Activated naive CD4-positive, alpha-beta T cell treated with anti-CD3 and anti-CD28 coated beads, Interleukin-2, amount 50 U/mL, for 72 hours (primary cell): ENCODE results near the gene TRIB2. TPM values are rescaled to one million over a fixed set of nuclear protein-coding genes. Genes with fewer than 3 reads are reported as not detected.
A peak's percentile ranks its signal among the peaks of the same experiment; 100 is the strongest.

ENCODE experiments used
- ATAC-seq, 2 donors: fragments of 150-1000 bp; cut with Tn5 transposase; 2 replicates each; pipeline ENCODE4 v1.10.0; 2021; ENCODE audit warnings: mild to moderate bottlenecking in 2 of 2, moderate library complexity in 2 of 2
- DNase-seq, 2 donors: peaks; one replicate each; pipeline ENCODE4 v3.0.0; 2021 to 2022; ENCODE audit warnings: low spot score in 2 of 2
- H3K27ac Mint-ChIP-seq, 2 donors: one replicate each; pipeline ENCODE4 v1.8.0; 2022; ENCODE audit warnings: mild to moderate bottlenecking in 2 of 2, mixed read lengths in 2 of 2
- H3K36me3 Mint-ChIP-seq, 2 donors: one replicate each; pipeline ENCODE4 v1.8.0; 2022; ENCODE audit warnings: mixed read lengths in 2 of 2
- H3K9me3 Mint-ChIP-seq, 2 donors: one replicate each; pipeline ENCODE4 v1.8.0; 2022; ENCODE audit warnings: mixed read lengths in 2 of 2
- total RNA-seq, 2 donors: library from RNA; stranded (reverse); gene quantifications; one replicate each; pipeline ENCODE4 v1.2.3, GENCODE V29; 2022

The TRIB2 gene
- total RNA-seq, 2 donors from 2014 or later, result 2.6 to 7.7 TPM

DNA sequence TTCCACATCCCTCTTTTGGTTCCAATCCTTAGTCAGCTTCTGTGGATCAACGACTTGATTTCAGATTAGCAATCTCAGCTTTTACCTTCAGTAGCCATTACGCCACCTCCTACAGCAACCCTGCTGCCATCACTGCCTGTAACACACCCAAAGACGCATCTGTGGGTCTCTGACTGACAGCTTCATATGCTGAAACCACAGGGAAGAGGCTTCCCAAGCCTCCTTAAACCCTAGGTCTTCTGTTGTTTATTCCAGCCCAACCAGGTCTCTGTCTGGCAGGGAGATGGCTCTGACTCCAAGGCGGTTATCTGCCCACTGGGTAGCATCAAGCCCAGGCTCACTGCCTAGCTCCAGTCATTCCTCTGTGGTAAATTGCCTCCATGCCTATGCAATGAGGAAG, 28.6 kb upstream of the TRIB2 start:
- no peak for DNase-seq
- Mint-ChIP-seq H3K27ac (no peak overlapping the region), H3K9me3 (peaks cover 5 to 22% of the 10 kb centered on the region in 2 donors), H3K36me3 (peaks cover 5 to 14% of the 10 kb centered on the region in 2 donors)
- no peak for ATAC-seq

- ATAC-seq, result no peak
- Mint-ChIP-seq H3K9me3 (peaks cover 5 to 26% of the 10 kb centered on the region in 2 donors), H3K36me3 (peaks cover 5 to 19% of the 10 kb centered on the region in 2 donors), H3K27ac (no peak overlapping the region)
- no peak for DNase-seq
These were observed 27.8 kb upstream of the TRIB2 start for GRCh38 chr2:12688893-12689292.

DNA sequence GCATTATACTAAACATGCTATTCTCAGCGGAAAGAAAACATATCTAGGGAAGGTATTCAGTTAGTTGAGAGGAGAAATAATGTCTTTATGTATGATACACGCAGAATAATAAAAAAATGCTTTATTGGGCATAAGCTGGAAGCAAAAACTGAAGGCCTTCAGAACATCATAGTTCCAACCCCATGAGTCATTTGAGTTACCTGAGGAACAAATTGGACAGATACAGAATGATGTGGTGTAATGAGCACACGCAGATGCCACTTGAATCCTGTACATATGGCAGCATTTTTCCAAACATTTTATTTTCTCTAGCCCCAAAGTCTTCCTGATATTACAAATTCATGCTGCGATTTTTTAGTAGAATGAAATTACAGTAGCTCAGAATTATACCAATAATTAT, 23.2 kb upstream of the TRIB2 start:
- no peak overlapping the region for H3K27ac Mint-ChIP-seq
- ATAC-seq (no peak), DNase-seq (no peak)
- H3K36me3 Mint-ChIP-seq, result peaks cover 5 to 19% of the 10 kb centered on the region in 2 donors
- peaks cover 5 to 21% of the 10 kb centered on the region in 2 donors for H3K9me3 Mint-ChIP-seq

DNA sequence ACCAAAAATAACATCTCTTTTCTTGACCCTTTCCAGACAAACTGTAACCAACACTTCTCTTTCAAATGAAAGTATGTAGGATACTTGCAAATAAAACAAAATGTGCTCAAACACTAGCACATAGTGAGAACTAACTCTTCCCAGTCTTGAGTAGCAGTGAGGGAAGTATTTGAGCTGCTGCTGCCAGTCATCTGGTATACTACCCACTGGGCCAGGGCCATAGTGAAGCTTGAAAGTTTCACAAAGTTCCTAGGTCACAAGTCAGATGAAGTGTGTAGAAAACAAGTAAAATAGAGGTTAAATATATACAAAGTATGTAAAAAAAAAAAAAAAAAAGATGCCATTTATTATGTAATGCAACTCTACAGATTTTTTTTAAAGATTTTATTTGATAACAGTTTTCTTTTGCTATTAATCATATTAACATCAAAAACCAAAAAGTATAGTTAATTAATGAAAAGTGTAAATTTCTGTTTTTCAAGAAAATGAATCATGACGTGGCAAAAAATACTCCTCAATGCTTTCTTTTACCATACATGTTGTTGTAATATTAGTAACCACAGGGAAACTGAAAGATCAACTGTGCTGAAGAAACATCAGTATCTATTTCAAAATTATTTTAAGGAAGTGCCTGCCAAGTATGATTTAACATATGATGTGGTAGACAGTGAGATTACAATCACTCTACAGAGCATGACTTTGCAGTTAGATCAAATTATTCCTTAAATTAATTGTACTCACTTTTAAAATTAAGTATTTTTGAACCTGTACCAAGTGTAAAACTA, 21.6 kb upstream of the TRIB2 start:
- no peak overlapping the region for H3K27ac Mint-ChIP-seq
- H3K36me3 Mint-ChIP-seq, result peaks cover 5 to 19% of the 10 kb centered on the region in 2 donors
- DNase-seq (no peak), ATAC-seq (no peak)
- peaks cover 5 to 19% of the 10 kb centered on the region in 2 donors for H3K9me3 Mint-ChIP-seq

DNA sequence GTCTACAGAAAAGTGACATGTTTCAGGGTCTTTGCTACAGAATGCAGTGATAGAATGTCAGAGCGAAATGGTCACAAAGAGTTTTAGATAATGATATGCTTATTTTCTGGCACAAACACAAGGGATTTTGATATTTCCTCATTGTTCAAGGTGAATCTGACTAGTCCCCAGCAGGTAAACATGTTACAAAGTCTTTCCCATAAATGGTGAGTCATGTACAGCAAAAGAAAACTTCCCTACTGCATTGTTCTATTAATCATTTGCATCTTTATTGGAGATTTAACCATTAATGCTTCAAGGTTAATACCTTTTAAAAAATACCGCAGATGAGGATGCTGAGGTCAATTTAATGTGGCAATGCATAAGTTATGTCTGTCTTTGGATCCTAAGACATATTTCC, 19.1 kb upstream of the TRIB2 start:
- ATAC-seq, result no peak
- peaks cover 0 to 14% of the 10 kb centered on the region in 2 donors for H3K36me3 Mint-ChIP-seq
- H3K9me3 Mint-ChIP-seq, result peaks cover 0 to 12% of the 10 kb centered on the region in 2 donors
- no peak for DNase-seq
- H3K27ac Mint-ChIP-seq, result no peak overlapping the region

DNA sequence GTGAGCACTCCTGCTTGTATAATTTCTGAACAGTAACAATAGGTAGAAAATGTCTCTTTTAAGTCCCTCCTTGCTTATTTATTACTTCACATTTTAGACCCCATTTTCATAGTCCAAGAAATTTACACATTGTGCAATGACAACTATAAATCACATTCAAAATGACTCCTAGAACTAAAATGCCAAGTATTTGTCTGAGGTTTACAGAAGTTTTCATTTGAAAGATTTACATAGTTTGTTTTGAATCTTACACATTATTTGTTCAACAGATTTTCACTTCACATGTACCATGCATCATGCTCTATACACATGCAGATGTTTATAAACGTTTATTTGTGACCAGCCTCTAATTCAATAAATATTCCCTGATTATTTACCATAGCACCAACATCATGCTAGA, 15.7 kb upstream of the TRIB2 start:
- H3K36me3 Mint-ChIP-seq, result peaks cover 0 to 20% of the 10 kb centered on the region in 2 donors
- no peak for ATAC-seq
- H3K27ac Mint-ChIP-seq, result no peak overlapping the region
- DNase-seq, result no peak
- H3K9me3 Mint-ChIP-seq, result peaks cover 0 to 17% of the 10 kb centered on the region in 2 donors

DNA sequence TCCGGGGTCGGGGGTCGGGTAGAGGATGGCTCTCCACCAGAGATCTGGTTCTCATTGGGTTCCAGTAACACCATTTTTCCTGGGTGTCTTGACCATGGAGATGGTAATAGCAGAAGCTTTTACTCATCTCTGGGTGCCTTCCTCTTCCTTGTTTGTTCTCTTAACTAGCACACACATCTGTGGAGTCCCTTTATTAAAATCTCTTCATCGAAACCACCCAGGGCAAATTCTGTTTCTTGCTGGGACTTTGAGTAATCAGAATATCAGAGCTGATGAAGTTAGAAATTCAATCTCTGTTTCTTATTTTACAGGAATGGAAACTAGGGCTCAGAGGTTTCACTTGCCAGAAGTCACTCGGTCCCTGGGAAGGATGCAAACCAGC, 15.0 kb upstream of the TRIB2 start:
- Mint-ChIP-seq H3K27ac (peak overlapping the region in 1 of 2 donors; percentile 4), H3K36me3 (peaks cover 0 to 20% of the 10 kb centered on the region in 2 donors), H3K9me3 (peaks cover 0 to 17% of the 10 kb centered on the region in 2 donors)
- DNase-seq (no peak), ATAC-seq (peak in 1 of 2 donors; percentile 55)

GRCh38 chr2:12702168-12703121, 14.3 kb upstream of the TRIB2 start:
- DNase-seq (no peak), ATAC-seq (peak; percentile 79 to 89)
- Mint-ChIP-seq H3K27ac (peak overlapping the region in 1 of 2 donors; percentile 4), H3K9me3 (peaks cover 0 to 17% of the 10 kb centered on the region in 2 donors), H3K36me3 (peaks cover 0 to 20% of the 10 kb centered on the region in 2 donors)

DNA sequence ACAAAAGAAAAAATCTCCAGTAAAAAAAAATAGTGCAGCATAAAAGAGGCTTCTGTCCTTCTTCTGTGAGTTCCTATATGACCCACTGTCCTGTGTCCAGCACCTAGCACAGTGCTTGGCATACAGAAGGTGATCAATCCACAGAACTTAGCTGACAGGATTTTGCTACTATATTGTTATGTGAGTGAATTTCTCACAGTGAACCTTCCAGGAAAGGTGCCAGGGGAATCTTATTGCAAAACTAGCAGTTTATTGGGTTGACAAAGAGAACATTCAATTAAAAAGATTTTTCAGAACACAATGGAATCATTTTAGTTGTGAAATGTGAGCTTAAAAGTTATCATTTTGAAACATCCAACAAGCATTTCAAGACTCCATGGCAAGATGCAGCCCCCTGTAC, 12.4 kb upstream of the TRIB2 start:
- peaks cover 0 to 17% of the 10 kb centered on the region in 2 donors for H3K9me3 Mint-ChIP-seq
- ATAC-seq (no peak), DNase-seq (no peak)
- H3K27ac Mint-ChIP-seq, result no peak overlapping the region
- peaks cover 0 to 20% of the 10 kb centered on the region in 2 donors for H3K36me3 Mint-ChIP-seq

- Mint-ChIP-seq H3K27ac (no peak overlapping the region), H3K36me3 (peaks cover 0 to 20% of the 10 kb centered on the region in 2 donors), H3K9me3 (peaks cover 0 to 17% of the 10 kb centered on the region in 2 donors)
- peak in 1 of 2 donors; percentile 54 for ATAC-seq
- no peak for DNase-seq
These were observed 11.5 kb upstream of the TRIB2 start for GRCh38 chr2:12705230-12705629.

- DNase-seq (no peak), ATAC-seq (no peak)
- Mint-ChIP-seq H3K27ac (no peak overlapping the region), H3K9me3 (peaks cover 0 to 17% of the 10 kb centered on the region in 2 donors), H3K36me3 (peaks cover 0 to 20% of the 10 kb centered on the region in 2 donors)
These were observed 11.0 kb upstream of the TRIB2 start for GRCh38 chr2:12705742-12706141.

DNA sequence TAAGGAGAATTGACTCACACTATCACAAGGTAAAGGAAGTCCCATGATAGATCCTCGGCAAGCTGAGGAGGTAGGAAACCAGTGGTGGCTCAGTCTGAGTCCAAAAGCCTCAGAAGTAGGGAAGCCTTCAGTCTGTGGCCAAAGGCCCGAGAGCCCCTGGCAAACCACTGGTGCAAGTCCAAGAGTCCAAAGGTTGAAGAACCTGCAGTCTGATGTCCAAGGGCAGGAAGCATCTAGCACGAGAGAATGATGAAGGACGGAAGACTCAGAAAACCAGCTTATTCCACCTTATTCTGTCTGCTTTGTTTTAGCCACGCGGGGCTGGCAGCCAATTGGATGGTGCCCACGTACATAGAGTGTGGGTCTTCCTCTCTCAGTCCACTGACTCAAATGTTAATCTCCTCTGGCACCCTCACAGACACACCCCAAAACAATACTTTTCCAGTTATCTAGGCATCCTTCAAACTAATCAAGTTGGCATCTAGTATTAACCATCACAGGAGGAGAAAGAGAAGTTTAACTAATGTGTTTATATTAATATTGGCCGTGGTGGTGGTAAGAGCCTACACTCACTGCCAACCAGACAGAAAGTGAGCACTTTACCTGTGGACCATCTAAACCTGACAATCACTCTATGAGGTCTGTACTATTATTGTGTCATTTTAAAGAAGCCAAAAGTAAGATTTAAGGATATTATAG, 8.1 kb upstream of the TRIB2 start:
- DNase-seq, result no peak
- Mint-ChIP-seq H3K9me3 (peaks cover 4 to 10% of the 10 kb centered on the region in 2 donors), H3K36me3 (peaks cover 0 to 13% of the 10 kb centered on the region in 2 donors), H3K27ac (no peak overlapping the region)
- ATAC-seq, result peak; percentile 9 to 61

DNA sequence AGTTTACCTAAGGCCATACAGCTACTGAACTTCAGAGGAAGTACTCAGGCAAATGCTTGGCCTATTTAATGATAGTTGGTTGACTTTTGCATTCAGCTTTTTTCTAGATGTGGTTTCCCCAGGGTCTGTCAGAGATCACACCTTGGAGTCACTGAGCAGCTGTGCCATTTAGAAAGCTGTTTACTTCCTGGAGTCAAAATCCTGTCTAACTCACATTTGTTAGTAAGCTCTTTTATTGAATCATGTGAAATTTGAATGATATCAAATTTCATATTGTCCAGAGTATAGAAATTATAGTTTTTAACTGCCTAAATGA, 7.6 kb upstream of the TRIB2 start:
- ATAC-seq (peak; percentile 72 to 88), DNase-seq (no peak)
- Mint-ChIP-seq H3K27ac (no peak overlapping the region), H3K9me3 (peaks cover 4 to 10% of the 10 kb centered on the region in 2 donors), H3K36me3 (peaks cover 0 to 13% of the 10 kb centered on the region in 2 donors)

DNA sequence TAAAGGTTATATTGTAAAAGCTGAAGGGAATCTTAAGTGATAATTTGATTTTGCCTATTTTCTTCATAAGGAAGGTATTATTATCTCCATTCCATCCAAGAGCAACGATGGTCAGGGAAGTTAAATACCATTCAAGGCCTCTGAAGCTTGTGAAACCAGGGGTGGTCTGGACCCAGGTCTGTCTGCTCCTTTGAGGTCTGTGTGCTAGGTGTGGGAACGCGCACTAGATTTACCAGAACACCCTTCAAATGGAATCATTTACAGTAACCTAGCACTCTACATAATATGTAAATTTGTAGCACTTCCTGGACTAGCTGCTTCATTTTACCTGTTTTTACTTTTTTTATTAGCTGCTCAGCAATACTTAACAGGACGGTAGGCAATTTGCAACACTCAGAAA, 6.4 kb upstream of the TRIB2 start:
- H3K27ac Mint-ChIP-seq, result no peak overlapping the region
- no peak for ATAC-seq
- peaks cover 4% of the 10 kb centered on the region in 2 donors for H3K9me3 Mint-ChIP-seq
- H3K36me3 Mint-ChIP-seq, result peaks cover 0 to 6% of the 10 kb centered on the region in 2 donors
- no peak for DNase-seq

DNA sequence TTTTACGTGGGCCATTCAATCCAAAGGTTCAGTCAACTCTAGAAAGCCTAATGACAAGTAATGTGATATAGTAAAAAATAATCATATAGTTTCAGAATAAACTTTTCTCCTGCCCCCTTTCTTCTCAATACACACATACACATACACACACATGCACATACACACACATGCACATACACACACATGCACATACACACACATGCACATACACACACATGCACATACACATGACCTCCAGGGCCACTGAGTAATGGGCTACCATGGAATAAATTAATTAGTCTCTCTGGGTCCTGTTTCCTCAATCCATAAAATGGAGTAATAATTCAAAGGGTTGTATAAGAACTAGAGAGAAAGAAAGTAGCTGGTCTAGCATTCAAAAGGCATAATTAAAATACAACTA, 5.4 kb upstream of the TRIB2 start:
- Mint-ChIP-seq H3K36me3 (no peaks in the 10 kb centered on the region), H3K9me3 (peaks cover 0 to 4% of the 10 kb centered on the region in 2 donors), H3K27ac (no peak overlapping the region)
- DNase-seq (no peak), ATAC-seq (no peak)

GRCh38 chr2:12712881-12713280, 3.9 kb upstream of the TRIB2 start:
- ATAC-seq (no peak), DNase-seq (no peak)

More at GRCh38 chr2:12712881-12713280, 3.9 kb upstream of the TRIB2 start:
- Mint-ChIP-seq H3K27ac (no peak overlapping the region), H3K9me3 (peaks cover 0 to 4% of the 10 kb centered on the region in 2 donors), H3K36me3 (peaks cover 2 to 7% of the 10 kb centered on the region in 2 donors)
